Iris pigment epithelial cell (primary cell): ENCODE results near the gene GPR176.
"Not testable (repeated sequence)": the region's sequence is repeated elsewhere in the genome, so short reads cannot be mapped to it uniquely, and the experiment has no call there.

Source experiments
- DNase-seq: peaks from one replicate; pipeline ENCODE4 v3.0.0-alpha.2; 2011; ENCODE audit warnings: low read depth

GPR176 gene

GRCh38 chr15:39856357-39856756 lies 63.7 kb downstream of the GPR176 start:
- DNase-seq: no peak

DNA sequence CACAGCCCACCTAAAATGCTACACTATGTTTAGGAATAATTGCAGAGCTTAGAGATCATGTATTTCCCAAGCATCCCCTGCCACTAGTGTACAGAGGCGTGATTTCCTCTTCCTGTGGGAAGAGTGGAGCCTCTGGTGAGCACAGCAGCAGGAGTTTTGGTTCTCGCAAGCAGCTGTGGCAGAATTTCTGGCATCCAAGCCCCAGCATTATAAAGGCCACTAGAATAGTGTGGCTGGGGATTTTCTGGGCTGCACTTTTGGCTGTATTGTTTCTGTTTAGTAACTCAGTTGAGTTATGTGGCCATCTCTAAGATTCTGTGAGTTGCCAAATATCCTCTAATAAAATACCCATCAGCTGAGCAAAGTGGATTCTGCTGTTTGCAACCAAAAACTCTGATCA lies 64.7 kb downstream of the GPR176 start:
- DNase-seq: peak; percentile 48

- peak; percentile 74 for DNase-seq
Measured at GRCh38 chr15:39854161-39854560, 65.9 kb downstream of the GPR176 start.

DNA sequence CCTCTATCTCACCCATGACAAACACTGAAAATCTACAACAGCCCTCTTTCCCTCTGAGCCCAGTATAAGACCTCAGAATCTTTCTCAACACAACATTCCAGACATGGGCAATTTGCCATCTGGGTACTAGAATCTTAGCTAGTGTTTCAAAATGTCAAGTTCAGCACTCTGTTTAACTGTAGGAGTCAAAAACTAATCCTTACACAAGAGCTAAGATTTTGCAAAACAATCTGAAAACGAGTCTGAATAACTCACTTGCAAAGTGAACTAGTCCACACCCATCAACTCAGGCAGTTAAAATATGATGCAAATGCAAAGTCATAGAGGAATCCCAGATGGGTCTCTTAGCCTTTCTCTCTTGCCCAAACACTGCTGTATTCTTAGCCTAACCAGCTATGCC lies 67.8 kb downstream of the GPR176 start:
- peak; percentile 87 for DNase-seq

- DNase-seq: peak; percentile 49
Measured at GRCh38 chr15:39851500-39852092, 68.5 kb downstream of the GPR176 start.

- no peak for DNase-seq
Measured at GRCh38 chr15:39850436-39850835, 69.6 kb downstream of the GPR176 start.

DNA sequence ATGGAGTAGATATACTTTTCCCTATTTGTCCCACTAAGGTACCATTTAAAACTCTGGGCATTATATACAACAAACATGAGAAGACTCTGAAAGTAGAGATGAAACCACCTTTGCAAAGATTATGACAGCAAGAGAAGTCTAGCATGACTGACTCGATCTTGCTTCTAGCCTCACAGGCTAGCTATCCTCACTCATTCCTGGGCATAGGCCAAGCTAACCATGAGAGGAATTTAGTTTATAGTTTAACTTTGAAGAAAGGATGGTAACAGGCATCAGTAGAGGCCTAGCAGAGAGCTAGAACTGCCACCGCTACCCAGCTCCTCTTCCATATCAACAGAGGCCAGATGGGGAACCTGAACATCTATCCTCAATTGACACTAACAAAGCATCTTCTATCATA lies 74.0 kb downstream of the GPR176 start:
- peak; percentile 48 for DNase-seq

GRCh38 chr15:39845582-39845981 lies 74.5 kb downstream of the GPR176 start:
- no peak for DNase-seq

- DNase-seq: no peak
Measured at GRCh38 chr15:39843565-39843964, 76.5 kb downstream of the GPR176 start.

GRCh38 chr15:39837454-39837853 lies 82.6 kb downstream of the GPR176 start:
- DNase-seq: no peak

DNA sequence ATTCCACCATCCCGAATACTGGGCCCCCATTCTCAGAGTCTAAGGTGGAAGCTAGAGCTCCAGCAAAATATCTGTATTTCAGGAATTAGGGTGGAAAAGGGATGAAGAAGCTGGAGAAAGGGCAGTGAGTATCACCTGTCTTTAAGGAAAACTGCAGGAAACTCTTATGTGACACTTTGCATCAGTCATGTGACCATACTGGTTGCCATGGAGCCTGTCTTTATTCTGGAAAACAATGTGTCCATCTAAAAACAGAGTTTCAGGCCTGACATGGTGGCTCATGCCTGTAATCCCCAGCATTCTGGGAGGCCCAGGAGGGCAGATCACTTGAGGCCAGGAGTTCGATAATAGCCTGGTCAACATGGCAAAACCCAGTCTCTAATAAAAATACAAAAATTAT lies 84.5 kb downstream of the GPR176 start:
- DNase-seq: no peak

- peak; percentile 76 for DNase-seq
Measured at GRCh38 chr15:39834256-39834655, 85.8 kb downstream of the GPR176 start.

GRCh38 chr15:39833515-39833981 lies 86.5 kb downstream of the GPR176 start:
- DNase-seq: peak; percentile 84

GRCh38 chr15:39830166-39830565 lies 89.9 kb downstream of the GPR176 start:
- peak; percentile 19 for DNase-seq

- DNase-seq: peak; percentile 98
Measured at GRCh38 chr15:39828374-39828931, 91.6 kb downstream of the GPR176 start.

GRCh38 chr15:39826975-39827374 lies 93.1 kb downstream of the GPR176 start:
- no peak for DNase-seq

DNA sequence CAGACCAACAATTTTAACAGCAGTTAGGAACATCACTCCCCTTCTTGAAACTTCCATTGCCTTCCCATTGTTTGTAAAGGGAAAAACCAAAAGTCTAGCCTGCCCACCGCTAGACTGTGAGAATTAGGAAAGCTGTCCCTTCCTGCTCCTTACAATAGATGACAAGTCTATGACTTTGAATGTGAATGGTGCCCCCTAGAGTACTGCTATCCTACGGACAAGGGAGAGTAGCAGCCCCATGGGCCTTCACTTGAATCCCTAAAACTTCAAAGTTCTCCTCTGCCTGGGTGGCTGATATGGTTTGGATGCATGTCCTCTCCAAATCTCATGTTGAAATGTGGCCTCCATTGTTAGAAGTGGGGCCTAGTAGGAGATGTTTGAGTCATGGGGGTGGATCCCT lies 96.4 kb downstream of the GPR176 start:
- no peak for DNase-seq

DNA sequence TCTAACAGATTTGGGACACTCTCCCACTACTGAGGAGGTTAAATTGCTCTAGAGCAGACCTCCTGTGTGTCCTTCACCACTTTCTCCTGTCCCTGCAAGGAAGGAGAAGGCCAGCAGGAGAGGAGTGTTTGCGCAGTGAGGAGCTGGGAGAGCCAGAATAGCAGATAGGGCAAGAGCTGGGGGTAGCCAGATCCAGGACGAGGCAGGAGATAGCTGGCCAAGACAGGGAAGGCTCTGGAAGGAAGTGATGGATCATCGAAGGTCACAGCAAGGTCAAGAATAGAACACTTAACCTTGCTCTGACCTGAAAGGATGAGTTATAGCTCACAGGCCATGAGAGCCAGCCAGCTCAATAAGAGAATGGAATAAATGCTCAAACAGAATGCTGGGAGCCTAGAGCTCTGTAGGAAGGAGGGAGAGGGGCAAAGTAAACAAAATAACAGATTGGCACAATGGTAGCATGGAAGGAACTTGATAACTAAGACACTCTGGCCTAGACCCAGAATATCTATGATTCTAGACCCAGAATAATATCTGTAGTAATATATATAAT lies 99.9 kb downstream of the GPR176 start:
- no peak for DNase-seq

DNA sequence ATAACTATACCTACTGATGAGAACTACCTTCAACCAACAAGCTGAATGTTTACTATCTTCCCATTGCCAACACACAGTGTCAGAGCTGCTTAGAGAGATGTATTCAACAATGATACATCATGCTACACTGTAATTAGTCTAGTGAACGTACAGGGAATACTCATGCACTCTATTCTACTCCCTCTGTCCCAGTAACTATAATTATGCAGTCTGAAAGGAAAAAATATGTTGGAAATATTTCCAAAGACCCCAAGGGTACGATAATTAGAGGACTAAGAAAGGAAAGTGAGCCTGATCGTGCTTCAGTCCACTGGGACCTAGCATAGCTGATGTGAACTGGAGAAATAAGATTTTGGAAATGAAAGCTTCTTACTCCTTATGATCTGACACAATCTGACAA lies 100.5 kb downstream of the GPR176 start:
- no peak for DNase-seq

DNA sequence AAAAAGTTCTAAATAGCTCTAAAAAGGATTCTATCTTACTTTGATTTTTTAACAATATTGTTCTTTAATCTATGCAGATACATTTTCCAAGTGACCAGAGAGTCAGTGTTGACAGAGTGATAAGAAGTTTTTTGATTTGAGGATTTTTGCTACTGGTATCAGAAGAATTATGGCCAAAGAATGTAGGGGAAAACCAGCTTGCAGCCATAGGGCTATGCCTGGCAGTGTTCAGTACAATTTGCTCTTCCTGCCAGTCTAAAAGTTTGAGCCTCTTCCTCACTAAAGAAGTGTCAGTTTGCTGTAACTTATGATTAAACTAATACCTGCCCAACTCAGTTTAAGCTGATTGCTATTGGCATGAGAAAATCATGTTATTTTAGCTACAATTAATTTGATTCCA lies 102.2 kb downstream of the GPR176 start:
- peak; percentile 22 for DNase-seq

DNA sequence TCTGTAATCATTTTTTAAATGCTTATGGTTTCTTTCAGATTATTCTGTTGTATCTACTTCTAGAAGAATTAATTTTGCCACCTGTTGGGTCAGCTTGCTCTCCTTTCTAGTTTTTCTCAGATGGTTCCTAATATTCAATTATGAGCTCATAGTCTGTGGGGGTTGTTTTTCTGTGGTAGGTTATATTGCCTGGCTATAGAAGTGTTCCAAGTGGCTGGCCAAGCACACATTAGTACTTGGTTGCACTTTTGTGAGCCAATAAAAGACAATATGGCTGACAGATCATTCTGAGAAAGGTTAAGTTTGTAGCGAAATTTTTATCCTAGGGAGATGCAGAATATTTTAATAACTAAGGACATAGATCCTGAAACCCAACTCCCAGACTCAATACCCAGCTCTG lies 105.6 kb downstream of the GPR176 start:
- DNase-seq: no peak

DNA sequence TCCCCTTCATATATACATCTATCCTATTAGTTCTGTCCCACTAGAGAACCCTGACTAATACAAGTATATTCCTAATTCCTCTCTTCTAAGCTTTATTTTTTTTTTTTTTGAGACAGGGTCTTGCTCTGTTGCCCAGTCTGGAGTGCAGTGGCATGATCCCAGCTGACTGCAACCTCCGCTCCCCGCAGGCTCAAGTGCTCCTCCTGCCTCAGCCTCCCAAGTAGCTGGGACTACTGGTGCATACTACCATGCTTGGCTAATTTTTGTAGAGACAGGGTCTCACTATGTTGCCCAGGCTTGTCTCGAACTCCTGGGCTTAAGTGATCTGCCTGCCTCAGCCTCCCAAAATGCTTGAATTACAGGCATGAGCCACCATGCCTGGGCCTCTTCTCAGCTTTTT lies 107.4 kb downstream of the GPR176 start:
- not testable (repeated sequence) for DNase-seq

DNA sequence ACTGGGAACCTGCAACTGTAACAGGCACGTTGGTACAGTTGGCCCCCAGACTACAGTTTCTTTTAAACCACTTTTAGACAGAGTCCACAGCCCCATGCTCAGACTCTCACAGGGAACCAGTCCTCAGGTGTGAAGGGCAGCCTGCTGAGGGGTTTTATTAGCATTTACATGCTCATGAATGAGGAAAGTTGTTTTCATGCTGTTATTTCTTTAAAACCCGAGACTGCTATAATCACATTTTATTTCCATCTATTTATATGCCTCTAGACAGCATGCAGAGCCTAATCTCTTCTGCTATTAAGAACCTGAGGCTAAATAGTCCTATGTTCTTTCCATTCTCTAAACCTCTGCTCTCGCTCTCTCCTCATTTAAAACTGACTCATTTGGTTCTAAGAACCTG lies 111.2 kb downstream of the GPR176 start:
- no peak for DNase-seq

GRCh38 chr15:39807791-39808190 lies 112.3 kb downstream of the GPR176 start:
- no peak for DNase-seq
